Stimulated activated CD8-positive, alpha-beta memory T cell treated with anti-CD3 and anti-CD28 coated beads, Interleukin-4, amount 100 ng/mL, for 24 hours (primary cell): Measurements from ENCODE around the gene MSANTD1.

Experiments
- DNase-seq: peaks from one replicate; pipeline ENCODE4 v3.0.0-alpha.2; 2020; ENCODE audit warnings: low read depth

MSANTD1 gene

GRCh38 chr4:3217266-3217665 is 31.7 kb upstream of the MSANTD1 start:
- no peak for DNase-seq

GRCh38 chr4:3217771-3218170 is 31.2 kb upstream of the MSANTD1 start:
- no peak for DNase-seq

GRCh38 chr4:3218824-3219760 is 29.9 kb upstream of the MSANTD1 start:
- no peak for DNase-seq

GRCh38 chr4:3219761-3220475 is 29.0 kb upstream of the MSANTD1 start:
- no peak for DNase-seq

GRCh38 chr4:3220476-3221183 is 28.3 kb upstream of the MSANTD1 start:
- no peak for DNase-seq

- no peak for DNase-seq
Measured at GRCh38 chr4:3221184-3221494, 27.8 kb upstream of the MSANTD1 start.

- no peak for DNase-seq
Measured at GRCh38 chr4:3221996-3222395, 27.0 kb upstream of the MSANTD1 start.

GRCh38 chr4:3223346-3223745 is 25.6 kb upstream of the MSANTD1 start:
- DNase-seq = no peak

- no peak for DNase-seq
Measured at GRCh38 chr4:3223956-3224748, 24.8 kb upstream of the MSANTD1 start.

- DNase-seq = no peak
Measured at GRCh38 chr4:3225071-3225850, 23.7 kb upstream of the MSANTD1 start.

- no peak for DNase-seq
Measured at GRCh38 chr4:3225936-3226335, 23.0 kb upstream of the MSANTD1 start.

GRCh38 chr4:3226467-3226866 is 22.5 kb upstream of the MSANTD1 start:
- no peak for DNase-seq

GRCh38 chr4:3226944-3227343 is 22.0 kb upstream of the MSANTD1 start:
- DNase-seq = no peak

- no peak for DNase-seq
Measured at GRCh38 chr4:3227878-3228675, 20.9 kb upstream of the MSANTD1 start.

GRCh38 chr4:3228881-3229280 is 20.1 kb upstream of the MSANTD1 start:
- DNase-seq = no peak

GRCh38 chr4:3229328-3229727 is 19.6 kb upstream of the MSANTD1 start:
- no peak for DNase-seq

GRCh38 chr4:3229964-3230363 is 19.0 kb upstream of the MSANTD1 start:
- DNase-seq = no peak

GRCh38 chr4:3231471-3231870 is 17.5 kb upstream of the MSANTD1 start:
- no peak for DNase-seq

- DNase-seq = no peak
Measured at GRCh38 chr4:3232001-3232400, 17.0 kb upstream of the MSANTD1 start.

GRCh38 chr4:3232871-3233271 is 16.1 kb upstream of the MSANTD1 start:
- DNase-seq = no peak
